HEK293 (cell line): Measurements from ENCODE around the gene UTP25.

Source experiments
- CTCF ChIA-PET: fragments of 350-600 bp; formaldehyde crosslinking; extraction: SDS; loops from one replicate; lab custom pipeline; 2021; ENCODE audit warnings: antibody characterized with exemption; lab: Yijun Ruan, JAX
- POLR2A ChIA-PET: fragments of 300-600 bp; formaldehyde crosslinking; extraction: SDS; loops from one replicate; lab custom pipeline; 2020; ENCODE audit warnings: antibody characterized with exemption, inconsistent platforms; lab: Yijun Ruan, JAX
- H3K27ac ChIP-seq: fragments of 200-500 bp; sonication (Bioruptor generic); 2 replicates; pipeline ENCODE4 v1.5.1; 2014; ENCODE audit warnings: low read depth, low read length, control low read depth, inconsistent platforms; ENCODE audit errors: extremely low read depth
- H3K36me3 ChIP-seq, 2 experiments: fragments of 200-500 bp in 1 of 2; sonication (Bioruptor generic) in 1 of 2; 1 replicate in 1 of 2; 2 replicates in 1 of 2; pipeline ENCODE4 v1.5.1; 2014 to 2017; ENCODE audit warnings: inconsistent platforms in 2 of 2, low read length in 2 of 2; ENCODE audit not compliant: control insufficient read depth in 2 of 2, insufficient read depth in 1 of 2
- H3K4me1 ChIP-seq: fragments of 200-500 bp; sonication (Bioruptor generic); 2 replicates; pipeline ENCODE4 v1.5.1; 2014; ENCODE audit warnings: mild to moderate bottlenecking, low read length, inconsistent platforms; ENCODE audit not compliant: control insufficient read depth, insufficient read depth
- H3K4me3 ChIP-seq: 2 replicates; pipeline ENCODE4 v1.5.1; 2011; ENCODE audit warnings: low read depth, mild to moderate bottlenecking, control low read depth, low read length, moderate library complexity
- H3K9me3 ChIP-seq: fragments of 200-500 bp; sonication (Bioruptor generic); 2 replicates; pipeline ENCODE4 v1.5.1; 2014; ENCODE audit warnings: low read depth, low read length, inconsistent platforms; ENCODE audit not compliant: control insufficient read depth, insufficient read depth
- BCL11B ChIP-seq: fragments of 450-650 bp; formaldehyde crosslinking; IDR thresholded peaks from 2 replicates; pipeline ENCODE4 v1.5.1; 2016; ENCODE audit warnings: low read depth, missing biosample characterization, missing genetic modification characterization
- HOXD13 ChIP-seq: sonication (generic); formaldehyde crosslinking; IDR thresholded peaks from 2 replicates; pipeline ENCODE4 v1.8.0; 2022; ENCODE audit warnings: missing genetic modification reagents, borderline replicate concordance
- INSM2 ChIP-seq: fragments of 450-650 bp; formaldehyde crosslinking; IDR thresholded peaks from 2 replicates; pipeline ENCODE4 v1.5.1; 2016; ENCODE audit warnings: missing biosample characterization, missing genetic modification characterization
- KLF16 ChIP-seq: fragments of 450-650 bp; formaldehyde crosslinking; IDR thresholded peaks from 2 replicates; pipeline ENCODE4 v1.5.1; 2017; ENCODE audit warnings: missing biosample characterization, missing genetic modification characterization
- SALL2 ChIP-seq: fragments of 450-650 bp; formaldehyde crosslinking; IDR thresholded peaks from 2 replicates; pipeline ENCODE4 v1.5.0; 2017; ENCODE audit warnings: missing biosample characterization, mild to moderate bottlenecking, missing genetic modification characterization, borderline replicate concordance
- WT1 ChIP-seq: fragments of 450-650 bp; formaldehyde crosslinking; IDR thresholded peaks from 2 replicates; pipeline ENCODE4 v1.5.1; 2016; ENCODE audit warnings: missing biosample characterization, missing genetic modification characterization
- ZNF112 ChIP-seq: fragments of 450-650 bp; formaldehyde crosslinking; IDR thresholded peaks from 2 replicates; pipeline ENCODE4 v1.5.0; 2017; ENCODE audit warnings: missing biosample characterization, missing genetic modification characterization
- ZNF132 ChIP-seq: fragments of 450-650 bp; formaldehyde crosslinking; IDR thresholded peaks from 2 replicates; pipeline ENCODE4 v1.5.1; 2017; ENCODE audit warnings: missing biosample characterization, missing genetic modification characterization, borderline replicate concordance
- ZNF138 ChIP-seq: fragments of 450-650 bp; formaldehyde crosslinking; IDR thresholded peaks from 2 replicates; pipeline ENCODE4 v1.5.1; 2016; ENCODE audit warnings: missing biosample characterization, missing genetic modification characterization, borderline replicate concordance
- ZNF2 ChIP-seq: fragments of 450-650 bp; formaldehyde crosslinking; IDR thresholded peaks from 2 replicates; pipeline ENCODE4 v1.5.1; 2016; ENCODE audit warnings: missing biosample characterization, missing genetic modification characterization
- ZNF202 ChIP-seq: fragments of 450-650 bp; formaldehyde crosslinking; IDR thresholded peaks from 2 replicates; pipeline ENCODE4 v1.5.1; 2016; ENCODE audit warnings: missing biosample characterization, missing genetic modification characterization, borderline replicate concordance
- ZNF211 ChIP-seq: fragments of 450-650 bp; formaldehyde crosslinking; IDR thresholded peaks from 2 replicates; pipeline ENCODE4 v1.5.1; 2016; ENCODE audit warnings: low read depth, missing biosample characterization, missing genetic modification characterization
- ZNF324 ChIP-seq: fragments of 450-650 bp; formaldehyde crosslinking; IDR thresholded peaks from 2 replicates; pipeline ENCODE4 v1.5.1; 2016; ENCODE audit warnings: missing biosample characterization, missing genetic modification characterization
- ZNF488 ChIP-seq: fragments of 450-650 bp; formaldehyde crosslinking; IDR thresholded peaks from 2 replicates; pipeline ENCODE4 v1.5.1; 2016; ENCODE audit warnings: missing biosample characterization, missing genetic modification characterization
- ZNF501 ChIP-seq: fragments of 450-650 bp; formaldehyde crosslinking; IDR thresholded peaks from 2 replicates; pipeline ENCODE4 v1.5.1; 2016; ENCODE audit warnings: missing biosample characterization, missing genetic modification characterization
- ZNF518A ChIP-seq: fragments of 450-650 bp; formaldehyde crosslinking; conservative IDR thresholded peaks from 2 replicates; pipeline ENCODE4 v1.5.1; 2016; ENCODE audit warnings: low read depth, missing biosample characterization, missing genetic modification characterization
- ZNF561 ChIP-seq: fragments of 450-650 bp; IDR thresholded peaks from 2 replicates; pipeline ENCODE4 v1.5.1; 2018; ENCODE audit warnings: missing biosample characterization, missing genetic modification characterization, borderline replicate concordance
- ZNF610 ChIP-seq: fragments of 450-650 bp; formaldehyde crosslinking; IDR thresholded peaks from 2 replicates; pipeline ENCODE4 v1.5.1; 2016; ENCODE audit warnings: missing biosample characterization, missing genetic modification characterization, borderline replicate concordance
- ZNF654 ChIP-seq: fragments of 450-650 bp; formaldehyde crosslinking; IDR thresholded peaks from 2 replicates; pipeline ENCODE4 v1.5.1; 2016; ENCODE audit warnings: low read depth, missing biosample characterization, missing genetic modification characterization
- ZNF830 ChIP-seq: fragments of 450-650 bp; IDR thresholded peaks from 2 replicates; pipeline ENCODE4 v1.5.0; 2018; ENCODE audit warnings: missing biosample characterization, missing genetic modification characterization, low read depth, mild to moderate bottlenecking, moderate library complexity
- TF ChIP-seq, protein P1 (sequence below): fragments of 450-650 bp; formaldehyde crosslinking; IDR thresholded peaks from 2 replicates; pipeline ENCODE4 v1.5.1; 2016; ENCODE audit warnings: missing biosample characterization, missing genetic modification characterization, low read depth
- TF ChIP-seq, protein P2 (sequence below): fragments of 450-650 bp; IDR thresholded peaks from 2 replicates; pipeline ENCODE4 v1.5.1; 2018; ENCODE audit warnings: missing biosample characterization, missing genetic modification characterization

UTP25 gene

DNA sequence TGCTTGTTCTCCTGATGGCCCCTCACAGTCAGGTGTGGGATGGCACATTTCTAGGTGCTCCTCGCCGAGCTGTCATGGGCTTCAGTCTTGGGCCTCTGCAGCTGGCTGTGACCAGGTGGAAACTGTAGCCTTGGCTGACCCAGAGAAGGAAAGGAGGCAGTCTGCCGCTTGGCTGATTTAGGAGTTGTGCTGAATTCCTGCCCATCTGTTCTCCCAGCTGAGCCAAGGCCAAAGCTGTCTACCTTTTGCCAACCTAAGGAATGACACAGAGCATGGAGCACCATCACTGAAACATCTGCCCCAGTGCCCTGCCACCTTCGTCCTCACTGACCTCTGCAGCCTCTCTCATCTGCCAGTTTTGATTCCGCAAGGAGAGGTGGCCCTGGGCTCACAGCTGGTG, 27.9 kb downstream of the UTP25 start (continued):
- no peak for TF ChIP-seq ZNF324 (tag by site-specific recombination)
- no peak for TF ChIP-seq SALL2

GRCh38 chr1:209858561-209859103, 30.9 kb downstream of the UTP25 start:
- CTCF ChIA-PET, result interaction anchor here (0.6 to 1.6 kb wide), 7 partner anchors 11 to 541 kb away, joined by 3 to 7 read pairs (median 3); no protein-coding TSS in a partner anchor
- POLR2A ChIA-PET, result no interaction called here
- Histone ChIP-seq H3K36me3 (peaks cover 0 to 16% of the 10 kb centered on the region in 2 experiments; a peak in 1 of 3 replicates), H3K4me3 (no peak overlapping the region), H3K9me3 (no peaks in the 10 kb centered on the region), H3K27ac (no peak overlapping the region), H3K4me1 (peaks cover 2% of the 10 kb centered on the region; the same call in 1 of the 2 replicates)
- TF ChIP-seq ZNF488 (tag by site-specific recombination), result no peak
- TF ChIP-seq ZNF202 (tag by site-specific recombination), result no peak
- no peak for TF ChIP-seq WT1 (tag by site-specific recombination)
- TF ChIP-seq ZNF211 (tag by site-specific recombination), result no peak
- TF ChIP-seq ZNF610 (tag by site-specific recombination), result no peak
- no peak for TF ChIP-seq ZNF132 (tag by site-specific recombination)
- TF ChIP-seq ZNF112 (tag by site-specific recombination), result no peak
- TF ChIP-seq HOXD13 (CRISPR knock-in tag), result no peak

DNA sequence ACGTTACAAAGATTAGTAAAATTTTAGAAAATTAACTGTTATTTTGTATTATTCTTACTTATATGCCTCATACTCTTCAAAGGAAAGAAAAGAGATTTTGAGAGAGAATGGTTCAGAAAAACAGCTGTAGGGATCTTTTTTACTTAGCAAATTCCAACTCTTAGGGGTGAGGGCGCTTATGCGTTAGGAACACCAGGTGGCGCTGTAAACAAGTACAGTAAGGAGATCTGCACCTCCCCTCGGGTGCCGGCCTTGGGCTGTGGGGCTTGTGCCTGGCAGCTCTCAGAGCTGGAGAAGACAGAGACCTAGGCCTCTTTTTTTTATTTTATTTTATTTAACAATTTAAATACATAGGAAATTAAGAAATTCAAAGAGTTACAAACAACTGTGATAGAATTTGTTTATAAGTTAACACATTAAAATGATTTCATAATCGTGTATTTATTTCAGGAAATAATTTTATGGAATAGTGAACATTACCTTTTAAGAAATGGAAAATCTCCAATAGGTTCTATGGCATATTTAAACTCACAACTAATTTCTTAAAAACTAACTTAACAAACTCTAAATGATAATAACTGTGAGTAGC, 32.6 kb downstream of the UTP25 start:
- Histone ChIP-seq H3K4me3 (no peak overlapping the region), H3K9me3 (no peaks in the 10 kb centered on the region), H3K27ac (no peak overlapping the region), H3K36me3 (no peaks in the 10 kb centered on the region), H3K4me1 (peaks cover 7% of the 10 kb centered on the region; the same call in 1 of the 2 replicates)
- ChIA-PET POLR2A (no interaction called here), CTCF (interaction anchor here (0.5 to 5.8 kb wide), 33 partner anchors 9 to 765 kb away, joined by 3 to 84 read pairs (median 4); partner anchors contain the start of gene SYT14)
- TF ChIP-seq, protein P1, sequence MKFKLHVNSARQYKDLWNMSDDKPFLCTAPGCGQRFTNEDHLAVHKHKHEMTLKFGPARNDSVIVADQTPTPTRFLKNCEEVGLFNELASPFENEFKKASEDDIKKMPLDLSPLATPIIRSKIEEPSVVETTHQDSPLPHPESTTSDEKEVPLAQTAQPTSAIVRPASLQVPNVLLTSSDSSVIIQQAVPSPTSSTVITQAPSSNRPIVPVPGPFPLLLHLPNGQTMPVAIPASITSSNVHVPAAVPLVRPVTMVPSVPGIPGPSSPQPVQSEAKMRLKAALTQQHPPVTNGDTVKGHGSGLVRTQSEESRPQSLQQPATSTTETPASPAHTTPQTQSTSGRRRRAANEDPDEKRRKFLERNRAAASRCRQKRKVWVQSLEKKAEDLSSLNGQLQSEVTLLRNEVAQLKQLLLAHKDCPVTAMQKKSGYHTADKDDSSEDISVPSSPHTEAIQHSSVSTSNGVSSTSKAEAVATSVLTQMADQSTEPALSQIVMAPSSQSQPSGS (tag by site-specific recombination), result no peak
- TF ChIP-seq BCL11B (no peak), ZNF138 (tag by site-specific recombination) (no peak), ZNF830 (tag by site-specific recombination) (no peak), ZNF654 (tag by site-specific recombination) (peak; percentile 89), KLF16 (no peak), ZNF561 (tag by site-specific recombination) (no peak), INSM2 (tag by site-specific recombination) (no peak), ZNF2 (tag by site-specific recombination) (peak; percentile 82; the same call in 1 of the 2 replicates), ZNF501 (tag by site-specific recombination) (no peak), ZNF518A (tag by site-specific recombination) (no peak)
- TF ChIP-seq, protein P2, sequence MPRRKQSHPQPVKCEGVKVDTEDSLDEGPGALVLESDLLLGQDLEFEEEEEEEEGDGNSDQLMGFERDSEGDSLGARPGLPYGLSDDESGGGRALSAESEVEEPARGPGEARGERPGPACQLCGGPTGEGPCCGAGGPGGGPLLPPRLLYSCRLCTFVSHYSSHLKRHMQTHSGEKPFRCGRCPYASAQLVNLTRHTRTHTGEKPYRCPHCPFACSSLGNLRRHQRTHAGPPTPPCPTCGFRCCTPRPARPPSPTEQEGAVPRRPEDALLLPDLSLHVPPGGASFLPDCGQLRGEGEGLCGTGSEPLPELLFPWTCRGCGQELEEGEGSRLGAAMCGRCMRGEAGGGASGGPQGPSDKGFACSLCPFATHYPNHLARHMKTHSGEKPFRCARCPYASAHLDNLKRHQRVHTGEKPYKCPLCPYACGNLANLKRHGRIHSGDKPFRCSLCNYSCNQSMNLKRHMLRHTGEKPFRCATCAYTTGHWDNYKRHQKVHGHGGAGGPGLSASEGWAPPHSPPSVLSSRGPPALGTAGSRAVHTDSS (tag by site-specific recombination), result no peak
